GM18870 (cell line): ENCODE data around the gene RIPK4.
"Not testable (repeated sequence)": the region's sequence is repeated elsewhere in the genome, so short reads cannot be mapped to it uniquely, and the experiment has no call there.

Source experiments
- ATAC-seq: cut with Tn5 transposase; IDR thresholded peaks from one replicate; pipeline ENCODE4 v1.9.1; 2021; ENCODE audit warnings: moderate library complexity; ENCODE audit not compliant: unreplicated experiment

The RIPK4 gene

DNA sequence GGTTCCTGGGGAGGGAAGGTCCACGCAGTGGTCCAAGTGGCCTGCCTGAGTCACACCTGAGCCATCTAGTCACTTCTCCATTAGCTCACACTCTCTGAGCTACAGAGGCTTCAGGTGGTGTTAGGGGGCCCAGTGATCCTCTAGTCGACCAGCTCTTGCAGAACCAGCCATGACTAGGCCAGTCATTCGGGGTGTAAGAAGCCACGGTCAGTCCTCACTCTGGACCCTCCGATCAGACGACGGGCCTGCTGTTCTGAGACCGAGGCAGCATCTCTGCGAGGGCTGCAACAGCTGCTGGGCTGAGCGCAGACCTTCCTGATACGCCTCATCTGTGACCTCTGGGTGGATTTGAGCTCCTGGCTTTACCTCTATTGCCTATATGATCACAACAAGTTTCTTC is 68.8 kb downstream of the RIPK4 start:
- ATAC-seq, result no peak

DNA sequence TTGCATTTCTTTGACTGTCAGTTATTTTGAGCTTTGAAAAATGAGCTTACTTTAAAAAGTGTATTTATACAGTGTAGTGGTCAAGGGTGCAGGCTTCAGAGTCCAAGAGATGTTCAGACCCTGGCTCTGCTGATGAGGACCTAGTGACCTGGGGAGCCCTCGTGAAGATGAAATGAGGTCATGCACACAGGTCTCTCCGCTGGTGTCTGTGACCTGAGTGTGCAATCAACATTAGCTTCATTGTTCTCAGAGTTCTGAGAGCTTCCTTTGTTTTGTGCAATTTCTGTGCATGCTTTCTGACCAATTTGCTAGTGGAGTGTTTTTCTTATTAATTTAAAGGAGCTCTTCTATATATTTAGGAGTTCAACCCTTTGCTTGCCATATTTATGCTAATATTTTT is 71.3 kb downstream of the RIPK4 start:
- ATAC-seq, result no peak

DNA sequence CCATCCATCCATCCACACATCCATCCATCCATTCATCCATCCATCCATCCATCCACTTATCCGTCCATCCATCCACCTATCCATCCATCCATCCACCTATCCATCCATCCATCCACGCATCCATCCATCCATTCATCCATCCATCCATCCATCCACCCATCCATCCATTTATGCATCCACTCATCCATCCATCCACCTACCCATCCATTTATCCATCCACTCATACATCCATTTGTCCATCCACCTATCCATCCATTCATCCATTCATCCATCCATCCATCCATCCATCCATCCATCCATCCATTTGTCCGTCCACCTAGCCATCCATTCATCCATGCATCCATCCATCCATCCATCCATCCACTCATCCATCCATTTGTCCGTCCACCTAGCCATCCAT is 72.8 kb downstream of the RIPK4 start:
- not testable (repeated sequence) for ATAC-seq

DNA sequence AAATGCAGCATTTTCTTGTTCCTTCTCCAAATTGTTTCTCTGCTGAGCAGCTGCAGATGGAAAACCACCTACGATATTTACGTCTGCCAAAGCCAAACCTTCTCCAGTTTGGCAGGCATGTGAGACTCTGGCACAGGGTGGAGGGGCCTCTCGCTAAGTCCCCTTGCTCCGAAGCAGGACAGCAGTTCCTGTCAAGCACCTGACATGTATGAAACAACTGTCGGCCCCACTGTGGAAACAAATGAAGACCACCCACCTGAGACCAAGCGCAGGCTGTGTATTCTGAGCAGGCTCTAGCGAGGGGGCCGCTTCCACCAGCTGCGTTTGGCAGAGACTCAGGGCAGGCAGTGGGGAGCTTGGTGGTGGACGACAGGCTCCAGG is 74.7 kb downstream of the RIPK4 start:
- no peak for ATAC-seq

DNA sequence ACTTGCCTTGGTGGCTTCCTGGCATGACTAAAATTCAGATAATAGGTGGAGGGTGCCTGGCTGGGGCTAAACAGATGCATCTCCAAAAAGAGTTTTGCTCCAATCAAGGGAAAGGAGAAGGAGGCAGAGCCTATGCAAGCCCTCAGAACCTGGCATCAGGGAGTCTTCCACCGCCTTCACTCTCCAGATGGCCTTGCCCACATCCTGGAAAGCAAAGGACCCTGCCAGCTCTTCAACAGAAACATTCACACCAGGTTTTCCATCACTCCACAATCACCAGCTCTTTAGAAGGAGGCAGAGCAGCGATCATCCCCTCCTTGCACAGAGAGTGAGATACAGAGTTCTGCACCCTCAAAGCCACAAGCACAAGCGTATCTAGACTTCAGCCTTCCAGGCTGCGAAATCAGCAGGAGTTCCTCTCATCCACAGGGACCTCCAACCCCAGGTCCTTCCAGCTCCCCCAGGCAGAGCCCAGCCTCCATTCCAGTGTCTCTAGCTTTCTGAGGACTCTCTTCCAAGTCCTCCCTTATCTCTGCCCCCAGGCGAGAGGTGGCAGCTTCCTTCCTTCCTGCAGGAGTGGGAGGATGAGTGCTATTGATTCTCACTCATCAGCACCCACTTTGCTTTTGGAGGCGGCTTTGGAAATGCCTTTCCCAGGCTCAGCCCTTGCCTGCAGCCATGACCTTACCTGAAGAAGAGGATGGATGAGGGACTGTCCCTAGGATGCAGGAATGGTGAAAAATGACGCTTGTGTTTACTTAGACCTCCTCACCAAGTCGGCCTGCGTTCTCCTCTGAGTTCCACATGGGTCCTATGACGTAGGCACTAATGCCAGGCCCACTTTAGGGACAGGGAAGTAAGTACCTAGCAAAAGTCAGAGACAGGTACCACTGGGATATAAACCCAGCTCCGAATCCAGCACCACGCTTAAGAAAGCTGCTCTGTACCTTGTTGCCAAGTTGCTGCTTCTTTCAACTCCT is 75.4 kb downstream of the RIPK4 start:
- no peak for ATAC-seq
